Tibial nerve (tissue), 3 donors: ENCODE data around the gene ASCL1.

Experiments
- CTCF ChIP-seq, 5 experiments: fragments of 200-600 bp in 3 of 5; fragments of 450-650 bp in 2 of 5; sonication (generic) in 3 of 5; IDR thresholded peaks; one replicate each; pipeline ENCODE4 v1.5.1; 2016 to 2019; ENCODE audit warnings: antibody characterized with exemption in 5 of 5, mild to moderate bottlenecking in 3 of 5, moderate library complexity in 2 of 5
- POLR2A ChIP-seq, 2 donors: fragments of 450-650 bp; IDR thresholded peaks; one replicate each; pipeline ENCODE4 v1.6.1; 2017; ENCODE audit warnings: antibody characterized with exemption in 2 of 2, mild to moderate bottlenecking in 2 of 2, moderate library complexity in 2 of 2

- TF ChIP-seq CTCF (IDR thresholded peaks at IDR 0.05) = no peak
- no peak for TF ChIP-seq POLR2A (IDR thresholded peaks at IDR 0.05)
Measured at GRCh38 chr12:102951841-102952240, 5.6 kb upstream of the ASCL1 start.
